Measurements from ENCODE around the gene SEMA5B.

SEMA5B gene

GRCh38 chr3:122993124-122993978 is 34.2 kb downstream of the SEMA5B start:
- no peak for DNase-seq (ENCODE audit: low spot score)

- DNase-seq (ENCODE audit: low spot score) = no peak
Observed at GRCh38 chr3:122992676-122993075, 34.9 kb downstream of the SEMA5B start.

GRCh38 chr3:122992133-122992532 is 35.4 kb downstream of the SEMA5B start:
- no peak for DNase-seq (ENCODE audit: low spot score)

GRCh38 chr3:122991236-122991985 is 36.2 kb downstream of the SEMA5B start:
- no peak for DNase-seq (ENCODE audit: low spot score)

GRCh38 chr3:122989856-122990575 is 37.5 kb downstream of the SEMA5B start:
- no peak for DNase-seq (ENCODE audit: low spot score)

- no peak for DNase-seq (ENCODE audit: low spot score)
Observed at GRCh38 chr3:122988508-122988907, 39.1 kb downstream of the SEMA5B start.

- DNase-seq (ENCODE audit: low spot score) = no peak
Observed at GRCh38 chr3:122987736-122988319, 39.7 kb downstream of the SEMA5B start.

GRCh38 chr3:122987231-122987630 is 40.3 kb downstream of the SEMA5B start:
- DNase-seq (ENCODE audit: low spot score) = no peak

- DNase-seq (ENCODE audit: low spot score) = no peak
Observed at GRCh38 chr3:122986693-122987179, 40.8 kb downstream of the SEMA5B start.

GRCh38 chr3:122985539-122985938 is 42.0 kb downstream of the SEMA5B start:
- DNase-seq (ENCODE audit: low spot score) = no peak

GRCh38 chr3:122984650-122985049 is 42.9 kb downstream of the SEMA5B start:
- DNase-seq (ENCODE audit: low spot score) = no peak

- DNase-seq (ENCODE audit: low spot score) = no peak
Observed at GRCh38 chr3:122984007-122984406, 43.6 kb downstream of the SEMA5B start.

GRCh38 chr3:122982216-122983185 is 45.1 kb downstream of the SEMA5B start:
- no peak for DNase-seq (ENCODE audit: low spot score)

GRCh38 chr3:122979211-122979610 is 48.4 kb downstream of the SEMA5B start:
- no peak for DNase-seq (ENCODE audit: low spot score)

- DNase-seq (ENCODE audit: low spot score) = no peak
Observed at GRCh38 chr3:122978569-122978968, 49.0 kb downstream of the SEMA5B start.

- DNase-seq (ENCODE audit: low spot score) = no peak
Observed at GRCh38 chr3:122977746-122978466, 49.7 kb downstream of the SEMA5B start.

GRCh38 chr3:122975924-122976293 is 51.7 kb downstream of the SEMA5B start:
- no peak for DNase-seq (ENCODE audit: low spot score)

- DNase-seq (ENCODE audit: low spot score) = no peak
Observed at GRCh38 chr3:122975163-122975923, 52.2 kb downstream of the SEMA5B start.

- no peak for DNase-seq (ENCODE audit: low spot score)
Observed at GRCh38 chr3:122974764-122975162, 52.8 kb downstream of the SEMA5B start.

All from hematopoietic multipotent progenitor cell treated with erythropoietin and hydrocortisone succinate and interleukin-3 and kit ligand, for 17 days (in vitro differentiated cells).